ENCODE data around the gene HOXA10.

Gene HOXA10

DNA sequence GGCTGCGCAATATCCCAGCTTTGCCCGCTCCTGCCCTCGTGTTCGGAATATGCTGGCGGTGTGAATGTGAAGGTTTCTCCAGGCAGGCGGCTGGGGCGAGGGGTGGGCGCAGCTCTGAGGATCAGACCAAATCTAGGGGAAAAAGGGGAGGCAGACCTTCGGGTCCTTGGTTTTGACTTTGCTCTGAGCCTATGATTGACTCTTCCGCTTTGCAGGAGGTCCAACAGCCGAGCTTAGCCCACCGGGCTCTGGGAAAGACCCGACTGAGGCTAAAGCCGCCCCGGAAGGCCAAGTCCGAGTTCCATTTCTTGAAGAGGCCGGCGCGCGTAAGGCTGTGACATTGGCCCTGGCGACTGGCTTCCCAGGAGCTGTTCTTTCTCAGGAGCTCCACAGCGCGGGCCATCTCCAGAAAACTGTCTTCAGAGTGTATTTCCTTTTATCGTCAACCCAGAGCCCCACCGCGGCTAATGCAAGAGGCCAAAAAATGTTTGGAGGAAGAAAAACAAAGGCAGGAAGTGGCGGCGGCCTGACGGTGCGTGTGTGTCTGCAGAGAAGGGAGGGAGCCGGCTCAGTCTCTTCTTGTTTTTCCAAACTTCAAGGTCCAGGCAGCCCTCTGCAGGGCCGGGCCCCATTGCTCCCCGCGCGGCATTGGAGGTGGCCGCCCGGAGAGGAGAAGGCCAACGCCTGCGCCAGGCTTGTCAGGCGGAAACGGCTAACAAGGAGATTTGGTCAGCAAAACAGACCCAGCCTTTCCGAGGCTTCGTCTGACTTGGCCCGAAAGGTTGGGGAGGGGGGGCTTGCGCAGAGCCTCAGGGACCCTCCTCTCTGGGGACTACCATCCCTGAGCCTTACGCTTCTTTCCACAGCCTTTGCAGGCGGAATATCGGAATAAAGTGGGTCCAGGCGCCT, 14.5 kb upstream of the HOXA10 start:
- TF ChIP-seq, protein P1, sequence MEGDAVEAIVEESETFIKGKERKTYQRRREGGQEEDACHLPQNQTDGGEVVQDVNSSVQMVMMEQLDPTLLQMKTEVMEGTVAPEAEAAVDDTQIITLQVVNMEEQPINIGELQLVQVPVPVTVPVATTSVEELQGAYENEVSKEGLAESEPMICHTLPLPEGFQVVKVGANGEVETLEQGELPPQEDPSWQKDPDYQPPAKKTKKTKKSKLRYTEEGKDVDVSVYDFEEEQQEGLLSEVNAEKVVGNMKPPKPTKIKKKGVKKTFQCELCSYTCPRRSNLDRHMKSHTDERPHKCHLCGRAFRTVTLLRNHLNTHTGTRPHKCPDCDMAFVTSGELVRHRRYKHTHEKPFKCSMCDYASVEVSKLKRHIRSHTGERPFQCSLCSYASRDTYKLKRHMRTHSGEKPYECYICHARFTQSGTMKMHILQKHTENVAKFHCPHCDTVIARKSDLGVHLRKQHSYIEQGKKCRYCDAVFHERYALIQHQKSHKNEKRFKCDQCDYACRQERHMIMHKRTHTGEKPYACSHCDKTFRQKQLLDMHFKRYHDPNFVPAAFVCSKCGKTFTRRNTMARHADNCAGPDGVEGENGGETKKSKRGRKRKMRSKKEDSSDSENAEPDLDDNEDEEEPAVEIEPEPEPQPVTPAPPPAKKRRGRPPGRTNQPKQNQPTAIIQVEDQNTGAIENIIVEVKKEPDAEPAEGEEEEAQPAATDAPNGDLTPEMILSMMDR (conservative IDR thresholded peaks at IDR 0.05; ENCODE audit: low read length), result no peak
- no peak for DNase-seq (ENCODE audit: low read depth)
- peak overlapping the region; percentile 22 for H3K4me3 ChIP-seq (ENCODE audit: low read length)

DNA sequence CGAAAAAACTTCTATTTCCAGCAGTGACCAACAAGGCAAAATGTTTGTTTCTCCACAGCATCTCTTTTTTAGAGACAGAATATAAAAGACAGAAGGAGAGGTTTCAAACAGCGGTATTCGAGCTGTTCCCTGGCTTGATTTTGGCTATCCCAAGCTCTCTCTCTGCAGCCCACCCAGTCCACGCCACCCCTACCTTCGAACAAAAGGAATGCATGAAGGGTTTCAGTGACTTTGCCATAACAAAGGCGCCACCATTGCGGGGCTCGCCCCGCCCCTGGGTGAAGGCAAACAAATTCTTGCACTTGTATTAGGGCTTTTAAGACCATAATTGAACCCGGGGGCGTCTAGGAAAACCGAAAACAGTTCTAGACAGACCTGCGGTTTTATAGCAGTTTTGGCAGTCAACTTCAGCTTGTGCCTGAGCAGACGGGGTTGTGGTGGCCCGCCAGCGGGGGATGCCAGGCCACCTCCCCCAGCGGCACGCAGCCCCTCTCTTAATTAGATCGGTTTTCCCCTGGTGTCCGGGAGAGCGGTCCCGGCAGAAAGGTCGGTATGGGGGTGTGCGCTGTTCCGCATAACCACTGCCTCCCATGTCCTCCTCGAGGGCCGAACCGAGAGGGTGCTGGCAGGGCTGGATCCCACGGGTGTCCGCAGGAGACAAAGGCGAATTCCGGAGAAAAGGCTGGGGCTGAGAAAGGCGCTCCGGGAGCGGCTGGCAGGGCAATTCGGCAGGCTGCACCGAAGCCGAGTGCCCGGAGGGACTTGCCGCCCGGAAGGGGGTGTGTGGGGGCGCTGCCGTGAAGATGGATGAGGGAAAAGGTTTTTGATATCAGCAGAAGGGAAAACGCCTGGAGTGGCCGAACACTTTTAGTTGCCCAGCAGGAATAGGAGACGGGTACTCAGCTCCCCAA, 13.6 kb upstream of the HOXA10 start:
- TF ChIP-seq, protein P1 (conservative IDR thresholded peaks at IDR 0.05; ENCODE audit: low read length), result no peak
- peak overlapping the region; percentile 22 for H3K4me3 ChIP-seq (ENCODE audit: low read length)
- no peak for DNase-seq (ENCODE audit: low read depth)

DNA sequence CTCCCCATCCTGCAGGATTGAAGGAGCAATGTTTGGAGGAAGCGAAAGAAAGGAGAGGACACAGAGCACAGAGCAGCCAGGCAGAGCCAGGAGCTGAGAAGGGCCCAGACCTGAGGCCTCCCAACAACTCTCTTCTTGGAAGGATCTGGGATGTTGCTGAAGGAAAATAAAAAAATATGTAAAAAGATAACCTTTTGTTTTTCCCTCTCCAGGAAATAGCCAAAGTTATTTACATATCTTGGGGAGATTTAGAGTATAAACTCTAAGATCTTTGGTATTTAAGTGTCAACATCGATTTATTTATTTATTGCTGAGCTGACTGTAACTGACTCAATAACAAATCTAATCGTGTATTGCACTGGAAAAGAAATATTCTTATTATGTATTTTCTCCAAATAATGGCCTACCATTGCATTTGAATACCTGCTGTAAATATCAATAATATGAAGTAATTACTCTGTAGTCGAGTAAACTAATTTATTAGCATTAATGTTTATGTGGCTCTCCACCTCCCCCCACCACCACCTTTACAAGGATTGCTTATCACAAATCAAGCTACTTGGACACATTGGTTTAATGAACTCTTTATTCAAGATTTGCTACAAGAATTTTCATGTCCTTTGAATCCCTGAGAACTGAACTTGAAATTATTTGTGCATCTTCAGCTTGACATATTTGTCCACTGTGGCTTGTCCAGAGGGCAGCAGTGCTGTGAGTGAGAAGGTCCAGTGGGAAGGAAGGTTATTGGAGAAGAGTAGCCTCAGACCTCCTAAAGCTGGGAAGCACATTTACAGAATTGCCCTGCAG, 12.8 kb upstream of the HOXA10 start:
- no peak for DNase-seq (ENCODE audit: low read depth)

DNA sequence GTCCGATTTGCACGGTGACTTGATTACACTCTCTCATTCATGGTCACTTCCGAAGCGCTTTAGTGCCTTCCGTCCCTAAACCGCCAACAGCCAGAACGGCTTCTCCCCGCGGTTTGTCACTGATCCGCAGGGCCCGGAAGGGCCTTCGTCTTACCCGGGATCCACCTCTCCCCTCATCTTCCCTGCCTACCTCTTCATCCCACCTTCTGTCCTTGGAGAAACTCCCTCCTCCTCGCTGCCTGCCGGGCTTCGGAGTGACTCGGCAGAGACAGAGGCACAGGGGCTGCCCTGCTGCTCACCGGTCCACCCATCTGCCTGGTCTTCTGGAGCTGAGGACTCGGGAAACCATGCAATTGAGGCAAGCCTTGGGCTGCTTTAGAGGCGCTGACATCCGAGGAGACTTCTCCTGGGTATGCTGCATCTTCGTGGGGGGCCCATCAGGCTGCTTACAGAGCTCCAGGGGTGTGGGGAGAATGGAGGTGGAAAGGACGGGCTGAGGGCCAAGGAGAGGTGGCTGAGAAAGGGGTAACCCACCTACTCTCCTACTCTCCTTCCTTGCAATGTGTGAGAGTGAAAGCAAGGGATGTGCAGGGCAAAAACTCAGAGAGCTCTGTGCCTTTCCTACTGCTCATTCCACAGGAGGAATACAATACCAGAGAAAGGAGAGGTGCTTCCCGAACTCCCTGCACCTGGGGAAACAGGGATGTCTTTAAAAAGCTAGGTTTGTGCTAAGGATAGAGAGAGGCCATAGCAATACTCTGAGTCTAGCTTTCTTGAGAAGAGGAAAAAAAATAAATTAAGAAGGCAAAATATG, 11.9 kb upstream of the HOXA10 start:
- H3K4me3 ChIP-seq (ENCODE audit: low read length), result peak overlapping the region; percentile 79
- DNase-seq (ENCODE audit: low read depth), result no peak
- TF ChIP-seq, protein P1 (conservative IDR thresholded peaks at IDR 0.05; ENCODE audit: low read length), result no peak

More for the DNA sequence above, 12.8 kb upstream of the HOXA10 start:
- H3K4me3 ChIP-seq (ENCODE audit: low read length), result peak overlapping the region; percentile 79
- TF ChIP-seq, protein P1 (conservative IDR thresholded peaks at IDR 0.05; ENCODE audit: low read length), result no peak

DNA sequence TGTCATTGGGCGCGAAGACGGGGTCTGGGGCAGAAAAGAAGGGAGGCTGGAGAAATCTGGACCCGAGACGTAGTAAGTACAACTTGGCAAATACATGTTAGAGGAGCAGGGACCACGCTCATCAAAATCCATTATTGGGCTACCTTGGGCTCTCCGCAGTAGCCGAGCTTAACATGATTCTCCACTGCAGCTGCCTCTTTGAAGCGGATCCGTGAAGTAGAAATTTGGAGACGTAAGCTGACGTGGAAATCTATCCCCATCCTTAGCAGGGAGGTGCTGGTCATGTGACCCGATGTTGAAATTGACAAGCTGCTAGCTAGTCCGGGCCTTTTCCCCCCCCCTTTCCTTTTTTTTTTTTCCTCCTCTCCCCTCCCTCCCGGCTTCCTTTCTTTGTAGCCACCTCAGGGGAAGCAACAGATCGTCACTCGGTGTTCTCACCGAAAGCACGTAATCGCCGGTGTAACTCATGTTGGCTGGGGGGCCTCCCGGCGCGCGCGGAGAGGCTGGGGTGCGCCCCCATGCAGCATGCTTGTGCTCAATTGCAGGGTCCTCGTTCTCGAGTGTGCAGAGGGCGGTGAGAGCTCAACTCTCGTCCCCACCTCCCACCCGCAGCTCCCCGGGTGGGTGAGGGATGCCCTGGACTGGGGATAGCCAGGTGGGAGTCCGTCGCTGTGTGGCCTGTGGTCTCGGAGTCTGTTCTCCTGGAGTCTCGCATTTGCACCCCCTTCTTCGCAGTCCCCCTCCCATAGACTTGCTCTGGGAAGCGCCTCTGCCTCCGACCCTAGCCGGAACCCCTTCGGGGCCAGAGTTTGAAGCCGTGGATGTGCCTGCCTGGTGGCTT, 11.1 kb upstream of the HOXA10 start, which contains the start of gene HOXA11:
TSS of gene HOXA11 (minus strand) at position 220 of the 841 bp plus-strand sequence. CDS start at position 132, 88 bp downstream.
- peak; percentile 91 for DNase-seq (ENCODE audit: low read depth)
- TF ChIP-seq, protein P1 (conservative IDR thresholded peaks at IDR 0.05; ENCODE audit: low read length), result no peak
- H3K4me3 ChIP-seq (ENCODE audit: low read length), result peak within 1 kb of the TSS; percentile 79
